Kasumi-1 (cell line): ENCODE data around the gene C12orf57.

ENCODE experiments used
- DNase-seq, 2 experiments: peaks; one replicate each; lab custom pipeline; 2025; lab: John Stamatoyannopoulos, UW

Gene C12orf57

DNA sequence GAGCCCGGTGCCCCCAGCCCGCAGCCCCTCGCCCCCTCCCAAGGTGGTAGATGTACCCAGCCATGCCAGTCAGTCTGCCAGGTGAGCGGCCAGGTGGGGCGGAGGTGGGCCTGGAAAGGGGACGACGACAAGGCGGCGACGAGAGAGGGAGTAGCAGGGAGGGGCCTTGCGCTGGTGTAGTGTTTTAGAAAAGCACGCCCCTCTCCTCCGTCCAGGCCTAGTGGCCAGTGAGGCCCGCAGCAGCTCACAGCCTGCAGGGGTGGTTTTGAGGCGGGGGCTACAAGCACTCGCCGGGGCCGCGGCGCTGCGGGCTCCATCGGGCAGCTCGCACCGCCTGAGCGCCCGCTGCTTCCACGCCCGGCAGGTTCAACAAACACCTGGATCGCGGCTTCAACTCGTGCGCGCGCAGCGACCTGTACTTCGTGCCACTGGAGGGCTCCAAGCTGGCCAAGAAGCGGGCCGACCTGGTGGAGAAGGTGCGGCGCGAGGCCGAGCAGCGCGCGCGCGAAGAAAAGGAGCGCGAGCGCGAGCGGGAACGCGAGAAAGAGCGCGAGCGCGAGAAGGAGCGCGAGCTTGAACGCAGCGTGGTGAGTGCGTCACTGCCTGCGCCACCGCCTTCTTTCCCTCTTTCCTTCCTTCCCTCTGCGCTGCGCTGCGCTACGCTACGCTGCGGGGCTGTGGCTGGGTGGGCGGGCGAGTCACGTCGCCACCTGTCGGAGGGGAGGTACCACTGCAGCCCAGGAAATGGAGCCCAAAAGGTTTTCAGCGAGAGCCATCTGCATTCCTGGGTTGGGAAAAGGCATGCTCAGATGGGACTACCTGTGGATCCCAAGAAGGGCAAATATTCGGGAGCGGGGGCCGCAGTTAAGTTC lies 6.1 kb upstream of the C12orf57 start:
- DNase-seq, result peak; percentile 79 to 83

DNA sequence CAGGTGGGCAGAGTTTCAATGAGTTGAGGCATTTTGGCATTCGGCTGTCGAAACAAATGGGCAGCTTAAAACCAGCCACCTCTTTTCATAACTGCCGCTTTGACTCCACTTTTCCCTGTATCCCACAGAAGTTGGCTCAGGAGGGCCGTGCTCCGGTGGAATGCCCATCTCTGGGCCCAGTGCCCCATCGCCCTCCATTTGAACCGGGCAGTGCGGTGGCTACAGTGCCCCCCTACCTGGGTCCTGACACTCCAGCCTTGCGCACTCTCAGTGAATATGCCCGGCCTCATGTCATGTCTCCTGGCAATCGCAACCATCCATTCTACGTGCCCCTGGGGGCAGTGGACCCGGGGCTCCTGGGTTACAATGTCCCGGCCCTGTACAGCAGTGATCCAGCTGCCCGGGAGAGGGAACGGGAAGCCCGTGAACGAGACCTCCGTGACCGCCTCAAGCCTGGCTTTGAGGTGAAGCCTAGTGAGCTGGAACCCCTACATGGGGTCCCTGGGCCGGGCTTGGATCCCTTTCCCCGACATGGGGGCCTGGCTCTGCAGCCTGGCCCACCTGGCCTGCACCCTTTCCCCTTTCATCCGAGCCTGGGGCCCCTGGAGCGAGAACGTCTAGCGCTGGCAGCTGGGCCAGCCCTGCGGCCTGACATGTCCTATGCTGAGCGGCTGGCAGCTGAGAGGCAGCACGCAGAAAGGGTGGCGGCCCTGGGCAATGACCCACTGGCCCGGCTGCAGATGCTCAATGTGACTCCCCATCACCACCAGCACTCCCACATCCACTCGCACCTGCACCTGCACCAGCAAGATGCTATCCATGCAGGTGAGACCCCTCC lies 5.2 kb upstream of the C12orf57 start:
- DNase-seq, result no peak

DNA sequence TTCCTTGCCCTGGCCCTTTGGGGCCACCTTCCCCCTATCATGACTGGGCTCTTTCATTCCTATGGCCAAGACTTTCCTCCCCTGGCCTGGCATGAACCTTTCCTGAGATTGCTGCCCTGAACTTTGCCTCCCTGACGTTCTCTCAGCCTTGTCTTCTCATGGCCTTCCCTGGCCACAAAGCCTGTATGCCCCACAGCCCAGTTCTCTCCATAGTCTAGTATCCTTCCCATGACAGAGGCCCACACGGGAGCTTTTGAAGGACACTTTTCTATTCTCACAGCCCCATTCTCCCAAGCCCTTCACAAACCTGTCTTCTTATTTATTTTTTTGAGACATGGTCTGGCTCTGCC lies 4.7 kb upstream of the C12orf57 start:
- no peak for DNase-seq

DNA sequence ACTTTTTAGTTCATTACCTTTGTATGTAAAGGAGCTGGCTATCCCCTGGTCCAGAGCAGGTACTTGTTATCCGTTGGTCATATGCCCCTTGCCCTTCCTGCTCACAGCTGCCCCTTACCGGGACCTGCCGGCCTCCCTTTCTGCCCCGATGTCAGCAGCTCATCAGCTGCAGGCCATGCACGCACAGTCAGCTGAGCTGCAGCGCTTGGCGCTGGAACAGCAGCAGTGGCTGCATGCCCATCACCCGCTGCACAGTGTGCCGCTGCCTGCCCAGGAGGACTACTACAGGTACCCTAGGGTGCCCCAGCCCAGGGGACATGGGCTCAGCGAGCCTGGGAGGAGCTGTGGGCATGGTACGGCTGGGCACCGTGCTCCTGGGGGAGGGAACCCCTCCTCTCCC lies 2.6 kb upstream of the C12orf57 start:
- DNase-seq, result no peak

DNA sequence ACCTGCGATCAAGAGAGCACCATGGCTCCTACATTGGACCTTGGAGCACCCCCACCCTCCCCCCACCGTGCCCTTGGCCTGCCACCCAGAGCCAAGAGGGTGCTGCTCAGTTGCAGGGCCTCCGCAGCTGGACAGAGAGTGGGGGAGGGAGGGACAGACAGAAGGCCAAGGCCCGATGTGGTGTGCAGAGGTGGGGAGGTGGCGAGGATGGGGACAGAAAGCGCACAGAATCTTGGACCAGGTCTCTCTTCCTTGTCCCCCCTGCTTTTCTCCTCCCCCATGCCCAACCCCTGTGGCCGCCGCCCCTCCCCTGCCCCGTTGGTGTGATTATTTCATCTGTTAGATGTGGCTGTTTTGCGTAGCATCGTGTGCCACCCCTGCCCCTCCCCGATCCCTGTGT lies 2.0 kb upstream of the C12orf57 start:
- DNase-seq, result no peak

DNA sequence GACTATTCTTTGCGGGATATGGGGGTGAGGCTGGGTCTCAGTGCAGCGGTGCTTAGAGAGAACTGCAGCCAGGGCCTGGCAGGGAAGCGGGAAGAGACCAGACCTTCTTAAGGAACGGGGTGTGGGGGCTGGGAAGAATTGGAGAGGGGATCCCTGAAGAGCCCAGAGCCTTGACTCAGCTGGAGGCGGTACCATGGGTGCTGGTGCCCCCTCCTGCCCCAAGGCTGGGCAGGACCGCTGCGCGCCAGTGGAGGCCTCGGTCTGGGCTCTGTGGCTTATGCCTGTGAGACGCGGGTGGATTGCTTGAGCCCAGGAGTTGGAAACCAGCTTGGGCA lies 1.5 kb upstream of the C12orf57 start:
- DNase-seq, result no peak

DNA sequence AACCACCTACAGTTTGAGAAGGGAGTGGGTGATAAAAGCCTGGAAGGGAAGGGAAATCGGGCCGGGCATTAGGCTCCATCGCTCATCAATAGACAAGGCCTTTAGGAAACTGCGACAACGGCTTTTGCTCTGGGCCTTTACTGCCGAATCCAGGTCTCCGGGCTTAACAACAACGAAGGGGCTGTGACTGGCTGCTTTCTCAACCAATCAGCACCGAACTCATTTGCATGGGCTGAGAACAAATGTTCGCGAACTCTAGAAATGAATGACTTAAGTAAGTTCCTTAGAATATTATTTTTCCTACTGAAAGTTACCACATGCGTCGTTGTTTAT lies 467 bp upstream of the C12orf57 start:
- peak; percentile 77 to 83 for DNase-seq

DNA sequence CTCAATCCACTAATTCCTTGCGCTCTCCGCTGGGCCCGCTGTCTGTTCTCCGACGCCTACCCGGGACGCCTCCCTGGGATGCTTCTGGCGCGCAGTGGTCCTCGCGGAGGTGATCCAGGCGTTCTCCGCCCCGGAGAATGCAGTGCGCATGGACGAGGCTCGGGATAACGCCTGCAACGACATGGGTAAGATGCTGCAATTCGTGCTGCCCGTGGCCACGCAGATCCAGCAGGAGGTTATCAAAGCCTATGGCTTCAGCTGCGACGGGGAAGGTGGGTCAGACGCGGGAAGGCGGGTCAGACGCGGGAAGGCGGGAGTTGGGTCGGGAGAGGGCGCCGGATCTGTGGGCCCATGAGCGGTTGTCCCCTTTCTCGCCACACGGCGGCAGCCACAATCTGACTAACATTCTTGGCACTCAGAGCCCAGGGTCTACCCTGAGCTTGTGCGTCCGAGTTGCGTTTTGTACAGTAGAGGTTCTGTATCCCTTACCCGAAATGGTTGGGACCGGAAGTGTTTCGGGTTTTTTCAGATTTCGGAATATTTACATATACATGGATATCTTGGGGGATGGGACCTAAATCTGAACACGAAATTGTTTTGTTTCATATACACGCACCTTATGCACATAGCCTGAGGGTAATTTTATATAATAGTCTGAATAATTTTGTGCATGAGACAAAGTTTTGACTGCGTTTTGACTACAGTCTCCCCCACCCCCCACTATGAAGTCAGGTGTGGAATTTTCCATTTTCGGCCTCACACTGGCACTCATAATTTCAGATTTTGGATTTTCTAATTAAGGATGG lies 762 bp downstream of the C12orf57 start:
- DNase-seq, result peak; percentile 65 to 78

DNA sequence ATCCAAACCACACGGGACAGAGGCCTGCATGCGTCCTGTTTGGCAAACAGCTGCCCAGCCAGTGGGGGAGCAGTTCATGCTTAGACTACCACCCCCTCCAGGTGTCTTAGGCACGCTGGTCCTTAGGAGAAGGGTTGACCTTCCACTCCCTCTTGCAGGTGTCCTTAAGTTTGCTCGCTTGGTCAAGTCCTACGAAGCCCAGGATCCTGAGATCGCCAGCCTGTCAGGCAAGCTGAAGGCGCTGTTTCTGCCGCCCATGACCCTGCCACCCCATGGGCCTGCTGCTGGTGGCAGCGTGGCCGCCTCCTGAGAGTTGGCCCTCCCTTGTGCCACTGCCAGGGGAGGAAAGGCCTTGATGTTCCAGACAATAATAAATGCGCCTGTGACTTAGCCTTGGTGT lies 1.8 kb downstream of the C12orf57 start:
- no peak for DNase-seq

DNA sequence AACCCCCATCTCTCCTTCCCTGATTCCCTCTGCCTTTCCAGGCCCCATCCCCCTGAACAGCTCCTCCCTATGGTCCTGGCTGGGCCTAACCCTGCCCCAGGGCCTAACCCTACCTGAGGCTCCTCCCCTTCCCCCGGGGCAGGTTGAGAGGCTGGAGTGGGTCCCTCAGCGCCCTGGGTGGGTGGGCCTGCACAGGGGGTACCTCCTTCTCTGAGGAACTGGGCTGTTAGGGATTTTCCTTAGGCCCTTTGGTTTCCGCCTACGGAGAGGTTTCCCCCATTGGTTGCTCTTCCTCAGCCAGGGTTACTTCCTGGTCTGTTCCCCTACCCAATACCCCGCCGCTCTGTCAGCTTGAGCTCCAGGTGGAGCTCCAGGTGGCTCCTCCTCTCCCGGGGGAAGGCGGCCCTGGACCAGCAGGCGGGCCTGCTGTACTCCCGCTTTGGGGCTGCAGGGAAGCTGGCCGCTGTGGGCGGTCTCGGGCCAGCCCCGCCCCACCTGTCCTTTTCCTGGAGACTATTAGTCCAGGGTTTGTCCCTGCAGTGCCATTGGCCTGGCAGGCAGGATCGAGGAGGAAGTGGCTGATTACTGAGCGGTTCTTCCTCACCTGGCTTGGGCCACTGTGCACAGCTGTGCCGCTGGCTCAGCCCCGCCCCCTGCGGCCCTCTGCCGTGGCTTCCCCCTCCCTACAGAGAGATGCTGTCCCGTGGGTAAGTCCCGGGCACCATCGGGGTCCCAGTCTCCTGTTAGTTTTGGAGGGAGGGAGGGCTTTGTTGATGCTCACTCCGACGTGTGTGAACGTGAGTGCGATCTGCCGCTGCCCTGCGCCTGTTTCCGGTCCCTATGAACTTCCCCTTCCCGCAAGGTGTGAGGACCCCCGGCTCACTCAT lies 2.5 kb downstream of the C12orf57 start:
- no peak for DNase-seq

DNA sequence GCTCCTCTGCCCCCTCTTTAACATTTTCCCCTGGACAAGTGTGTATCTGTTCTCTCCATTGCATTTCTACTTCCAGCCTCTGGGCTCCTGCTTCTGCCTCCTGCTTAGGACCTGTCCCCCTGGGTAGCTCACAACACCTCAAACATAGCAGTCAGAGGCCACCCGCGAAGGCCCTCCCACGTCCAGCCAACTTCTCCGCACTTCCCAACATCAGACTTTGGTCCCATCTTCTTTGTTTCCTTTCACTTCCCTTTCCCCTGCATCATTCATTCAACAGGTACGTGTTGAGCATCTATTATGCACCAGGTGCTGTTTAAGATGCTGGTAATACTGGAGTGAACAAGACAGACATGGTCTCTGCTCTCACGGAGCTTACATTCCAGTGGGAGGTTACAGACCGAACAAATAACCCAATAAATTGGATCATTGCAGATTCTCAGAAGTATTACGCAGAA lies 3.1 kb downstream of the C12orf57 start:
- no peak for DNase-seq

DNA sequence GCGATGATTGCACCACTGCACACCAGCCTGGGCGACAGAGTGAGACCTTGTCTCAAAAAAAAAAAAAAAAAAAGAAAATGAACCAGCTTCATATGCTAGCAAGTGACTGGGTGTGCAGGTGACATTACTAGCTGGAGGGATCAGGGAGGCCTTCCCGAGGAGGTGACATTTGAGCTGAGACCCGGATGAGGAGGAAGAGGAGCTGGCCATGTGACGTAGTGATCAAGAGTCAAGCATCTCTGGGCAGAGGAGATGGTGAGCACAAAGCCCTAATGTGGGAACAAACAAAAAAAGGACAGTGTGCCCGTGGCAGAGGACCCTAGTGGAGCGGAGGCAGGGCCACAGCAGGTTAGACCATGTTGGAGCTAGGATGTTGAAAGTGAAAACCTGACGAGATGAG lies 3.8 kb downstream of the C12orf57 start:
- no peak for DNase-seq

DNA sequence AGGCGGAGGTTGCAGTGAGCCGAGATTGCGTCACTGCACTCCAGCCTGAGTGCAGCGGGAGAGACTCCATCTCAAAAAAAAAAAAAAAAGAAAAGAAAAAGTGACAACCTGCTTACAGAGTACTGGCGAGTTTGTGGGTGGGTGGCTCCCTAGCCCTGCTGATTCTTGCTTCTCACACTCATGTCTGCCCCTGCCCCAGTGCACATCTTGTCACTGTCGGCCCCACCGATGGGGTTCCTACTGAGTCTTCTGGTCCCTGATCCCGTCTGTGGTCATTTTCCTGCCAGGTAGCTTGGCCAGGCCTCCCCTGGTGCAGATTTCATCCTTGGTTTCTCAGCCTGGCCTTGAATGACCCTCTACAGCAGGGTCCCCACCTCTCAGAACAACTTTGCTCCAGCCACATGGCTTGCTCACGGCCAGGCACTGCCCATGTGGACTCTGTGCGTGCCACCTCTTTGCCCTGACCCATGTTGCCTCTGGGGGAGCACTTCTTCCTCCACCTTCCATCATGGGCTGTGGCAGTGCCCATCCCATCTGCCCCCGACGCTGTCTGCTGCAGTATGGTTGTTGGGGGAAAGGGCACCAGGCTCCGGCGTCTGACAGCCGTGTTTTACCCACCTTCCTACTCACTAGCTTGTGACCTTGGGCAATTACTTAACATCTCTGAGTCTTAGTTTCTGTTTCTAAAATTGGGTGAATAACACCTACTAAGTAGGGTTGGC lies 5.2 kb downstream of the C12orf57 start:
- DNase-seq, result no peak

DNA sequence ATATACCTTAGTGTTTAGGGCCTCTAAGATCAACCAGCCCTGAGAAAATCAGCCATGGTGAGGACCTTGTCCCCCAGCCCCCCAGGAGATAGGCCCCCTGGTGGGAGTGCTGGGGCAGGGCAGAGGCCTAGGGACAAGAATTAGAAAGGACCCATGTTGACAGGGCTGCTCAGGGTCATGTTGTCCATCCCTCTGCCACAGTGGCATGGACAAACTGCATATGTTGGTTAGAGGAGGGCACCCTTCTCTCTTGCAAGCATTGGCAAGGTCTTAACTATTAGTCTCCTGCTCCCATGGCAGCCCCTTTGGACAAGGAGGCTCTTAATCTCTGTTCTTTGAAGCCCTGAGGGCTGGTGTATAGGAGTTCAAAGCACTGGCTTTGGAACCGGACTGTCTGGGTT lies 6.6 kb downstream of the C12orf57 start:
- peak in 1 of 2 experiments; percentile 4 for DNase-seq

DNA sequence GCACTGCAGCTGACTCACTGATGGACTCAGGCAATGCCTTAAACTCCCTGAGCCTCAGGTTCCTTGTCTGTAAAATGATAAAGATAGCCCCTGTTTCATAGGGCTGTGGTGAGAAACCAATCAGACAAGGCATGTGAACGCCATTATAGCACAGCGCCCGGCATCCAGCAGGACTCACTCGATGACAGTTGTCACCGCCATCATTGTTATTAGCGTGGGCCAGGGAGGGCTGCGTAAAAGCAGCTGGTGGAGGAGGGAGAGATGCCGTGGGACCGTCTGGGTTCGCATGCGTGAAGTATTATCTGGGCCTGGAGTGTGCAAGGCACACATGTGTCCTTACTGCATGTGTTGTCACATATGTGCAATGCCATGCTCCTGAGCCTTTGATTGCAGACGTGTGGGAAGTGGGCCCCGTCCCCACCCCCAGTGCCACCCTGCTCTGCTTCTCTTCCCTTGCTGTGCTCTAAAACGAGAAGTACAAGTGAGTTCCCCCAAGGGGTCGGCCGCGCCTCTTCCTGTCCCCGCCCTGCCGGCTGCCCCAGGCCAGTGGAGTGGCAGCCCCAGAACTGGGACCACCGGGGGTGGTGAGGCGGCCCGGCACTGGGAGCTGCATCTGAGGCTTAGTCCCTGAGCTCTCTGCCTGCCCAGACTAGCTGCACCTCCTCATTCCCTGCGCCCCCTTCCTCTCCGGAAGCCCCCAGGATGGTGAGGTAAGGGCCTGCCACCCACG lies 7.2 kb downstream of the C12orf57 start, which contains the start of gene PTPN6:
PTPN6 (plus strand) TSS at position 546 of the 730 bp plus-strand sequence; CDS start at position 703, 157 bp downstream.
- DNase-seq, result peak; percentile 54 to 73

DNA sequence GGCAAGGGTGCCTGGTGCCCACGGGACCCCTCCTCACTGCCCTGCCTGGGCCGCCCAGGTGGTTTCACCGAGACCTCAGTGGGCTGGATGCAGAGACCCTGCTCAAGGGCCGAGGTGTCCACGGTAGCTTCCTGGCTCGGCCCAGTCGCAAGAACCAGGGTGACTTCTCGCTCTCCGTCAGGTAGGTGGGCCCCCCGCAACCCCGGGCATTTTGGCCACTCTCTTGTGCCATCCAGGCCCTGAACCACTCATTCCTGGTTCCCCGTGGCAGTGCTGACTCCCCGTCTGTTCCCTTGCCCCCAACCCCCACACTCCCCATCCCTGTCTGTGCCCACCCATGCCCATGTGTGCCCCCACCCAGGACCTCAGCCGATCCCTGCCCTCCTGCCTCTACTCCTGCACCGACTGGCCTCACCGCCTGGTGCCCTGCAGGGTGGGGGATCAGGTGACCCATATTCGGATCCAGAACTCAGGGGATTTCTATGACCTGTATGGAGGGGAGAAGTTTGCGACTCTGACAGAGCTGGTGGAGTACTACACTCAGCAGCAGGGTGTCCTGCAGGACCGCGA lies 7.8 kb downstream of the C12orf57 start:
- DNase-seq, result no peak

DNA sequence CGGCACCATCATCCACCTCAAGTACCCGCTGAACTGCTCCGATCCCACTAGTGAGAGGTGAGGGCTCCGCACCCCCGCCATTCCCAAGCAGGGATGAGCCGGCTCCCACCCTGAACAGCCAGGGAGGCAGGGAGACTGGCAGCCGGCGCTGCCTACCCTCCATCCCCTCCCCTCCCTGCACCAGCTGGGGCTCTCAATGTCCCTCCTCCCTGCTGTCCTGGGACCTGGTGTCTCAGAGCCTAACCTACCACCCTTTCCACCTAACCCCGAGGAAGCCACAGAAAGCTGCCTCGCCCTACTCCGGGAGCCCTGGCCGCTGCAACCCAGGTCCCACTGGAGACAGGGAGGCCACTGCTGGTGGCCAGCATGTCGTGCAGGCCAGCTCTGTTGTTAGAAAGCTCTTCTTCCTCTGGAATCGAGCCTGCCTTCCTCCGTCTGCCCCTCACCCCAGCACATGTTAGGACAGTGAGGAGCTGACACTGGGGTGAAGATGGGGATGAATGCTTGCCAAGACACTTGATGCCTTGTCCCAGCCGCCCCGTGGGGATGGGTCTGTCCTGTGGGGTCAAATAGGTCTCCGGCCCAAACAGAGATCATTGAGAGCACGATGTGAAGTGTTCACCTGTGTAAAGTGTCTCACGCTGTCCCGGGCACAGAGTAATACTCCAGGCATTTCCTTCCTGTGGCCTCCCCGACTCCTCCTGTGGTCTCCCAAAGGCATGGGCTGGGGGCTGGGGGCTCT lies 8.5 kb downstream of the C12orf57 start:
- no peak for DNase-seq

DNA sequence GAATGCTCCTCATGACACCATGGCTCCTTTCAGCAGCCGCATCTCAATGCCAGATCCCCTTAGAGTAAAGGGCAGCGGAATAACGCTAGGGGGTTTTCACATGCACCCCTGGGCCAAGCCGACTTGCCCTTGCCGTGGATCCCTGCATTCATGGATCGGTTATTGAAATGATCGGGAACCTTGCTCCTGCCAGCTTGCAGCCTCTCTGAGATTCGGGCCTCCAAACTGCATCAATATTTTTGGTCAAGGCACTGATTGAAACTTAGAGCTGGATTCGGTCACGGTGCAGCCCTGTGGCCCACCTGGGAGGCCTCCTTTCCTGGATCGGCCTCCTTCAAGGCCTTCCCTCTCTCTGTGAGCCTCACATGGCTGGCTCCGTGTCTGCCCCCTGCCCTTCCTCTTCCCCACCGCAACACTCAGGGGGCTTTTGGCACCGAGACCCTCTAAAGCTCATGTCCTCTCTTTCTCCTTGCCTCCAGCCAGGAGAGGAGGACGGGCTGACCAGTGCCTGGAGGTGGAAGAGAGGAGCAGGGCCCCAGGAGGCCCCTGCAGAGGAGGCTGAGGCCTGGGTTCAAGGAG lies 9.1 kb downstream of the C12orf57 start:
- DNase-seq, result no peak
